ENCODE results near the gene WWOX. TPM values are rescaled to one million over a fixed set of nuclear protein-coding genes. Genes with fewer than 3 reads are reported as not detected.

WWOX gene
- polyA plus RNA-seq, 2 of the 4 experiments (the other 2 are of a cell fraction), result 16.0 to 17.2 TPM

- CTCF ChIA-PET, result no interaction called here
Observed at GRCh38 chr16:78992001-78992400, 892.5 kb downstream of the WWOX start.

GRCh38 chr16:78993346-78993745 lies 893.9 kb downstream of the WWOX start:
- ATAC-seq, result no peak
- ChIA-PET POLR2A (no interaction called here), CTCF (no interaction called here)
- no peak for DNase-seq (ENCODE audit: low read depth in 1 of 2, low spot score in 1 of 2)
- H3K4me2 ChIP-seq, result no peak overlapping the region
- no peak for TF ChIP-seq RCOR1 (IDR thresholded peaks at IDR 0.05; ENCODE audit: low read depth, low read length)
- TF ChIP-seq PHF8 (IDR thresholded peaks at IDR 0.05; ENCODE audit: borderline replicate concordance, low read depth), result no peak
- TF ChIP-seq HOXB13 (CRISPR knock-in tag; IDR thresholded peaks at IDR 0.05; ENCODE audit: low read depth), result no peak
- TF ChIP-seq POLR2A (IDR thresholded peaks at IDR 0.05; ENCODE audit: low read length), result no peak
- TF ChIP-seq RARB (CRISPR knock-in tag; IDR thresholded peaks at IDR 0.05), result no peak
- no peak for TF ChIP-seq EHF (CRISPR knock-in tag; IDR thresholded peaks at IDR 0.05)
- no peak for TF ChIP-seq BHLHE40 (IDR thresholded peaks at IDR 0.05; ENCODE audit: low read depth, low read length)
- no peak for TF ChIP-seq E2F6 (IDR thresholded peaks at IDR 0.05; ENCODE audit: borderline replicate concordance, low read depth)
- TF ChIP-seq ZNF302 (CRISPR knock-in tag; IDR thresholded peaks at IDR 0.05), result no peak
- TF ChIP-seq CEBPB (IDR thresholded peaks at IDR 0.05), result no peak
- no peak for TF ChIP-seq ELK1 (IDR thresholded peaks at IDR 0.05; ENCODE audit: low read depth, low read length)
- TF ChIP-seq ZSCAN20 (CRISPR knock-in tag; IDR thresholded peaks at IDR 0.05), result no peak
- TF ChIP-seq NPAS2 (CRISPR knock-in tag; IDR thresholded peaks at IDR 0.05; ENCODE audit: borderline replicate concordance), result no peak
- no peak for TF ChIP-seq RAD21 (conservative IDR thresholded peaks at IDR 0.05 in 1 of 2, IDR thresholded peaks at IDR 0.05 in 1 of 2)
- no peak for TF ChIP-seq PBX3 (IDR thresholded peaks at IDR 0.05)
- no peak for TF ChIP-seq FOXS1 (CRISPR knock-in tag; IDR thresholded peaks at IDR 0.05)
- 46% methylated on average over 12 of the region's 12 CpGs for WGBS (ENCODE audit: missing lambda C conversion rate)
- H3K4me1 ChIP-seq, result no peaks in the 10 kb centered on the region
- H3K27ac ChIP-seq, result no peak overlapping the region
- no peaks in the 10 kb centered on the region; the same call in 2 of the 3 replicates for H3K9me3 ChIP-seq
- no peak overlapping the region for H3K4me3 ChIP-seq
- FAIRE-seq, result no peak

More at GRCh38 chr16:78992001-78992400, 892.5 kb downstream of the WWOX start:
- no peak for ATAC-seq
- no peak for TF ChIP-seq PHF8 (IDR thresholded peaks at IDR 0.05; ENCODE audit: borderline replicate concordance, low read depth)
- no peak for TF ChIP-seq HDAC2 (IDR thresholded peaks at IDR 0.05)
- no peak for TF ChIP-seq MAX (IDR thresholded peaks at IDR 0.05)
- no peak for TF ChIP-seq REST (IDR thresholded peaks at IDR 0.05)
- TF ChIP-seq POLR2AphosphoS2 (conservative IDR thresholded peaks at IDR 0.05; ENCODE audit: low read length), result no peak
- TF ChIP-seq FOXS1 (CRISPR knock-in tag; IDR thresholded peaks at IDR 0.05), result no peak
- TF ChIP-seq ZFP36 (IDR thresholded peaks at IDR 0.05; ENCODE audit: borderline replicate concordance, partially characterized antibody), result no peak
- no peak for FAIRE-seq
- H3K4me1 ChIP-seq, result no peaks in the 10 kb centered on the region
- no peaks in the 10 kb centered on the region; the same call in 2 of the 3 replicates for H3K9me3 ChIP-seq
- H3K27ac ChIP-seq, result no peak overlapping the region
- 23% methylated on average over 6 of the region's 6 CpGs for WGBS (ENCODE audit: missing lambda C conversion rate)
- no peak overlapping the region for H3K4me3 ChIP-seq
- H3K4me2 ChIP-seq, result no peak overlapping the region
- no peak for DNase-seq (ENCODE audit: low read depth in 1 of 2, low spot score in 1 of 2)
- POLR2A ChIA-PET, result no interaction called here
